NB4 (cell line): ENCODE data around the gene EVA1C.

Source experiments
- POLR2A ChIP-seq: IDR thresholded peaks from 2 replicates; pipeline ENCODE4 v1.6.1; 2011; ENCODE audit warnings: mild to moderate bottlenecking; ENCODE audit not compliant: insufficient read length; ENCODE audit errors: extremely low read depth
- TF ChIP-seq, protein P1 (sequence below): IDR thresholded peaks from one replicate; pipeline ENCODE4 v1.5.1; 2012; ENCODE audit warnings: low read depth, low read length

- TF ChIP-seq, protein P1, sequence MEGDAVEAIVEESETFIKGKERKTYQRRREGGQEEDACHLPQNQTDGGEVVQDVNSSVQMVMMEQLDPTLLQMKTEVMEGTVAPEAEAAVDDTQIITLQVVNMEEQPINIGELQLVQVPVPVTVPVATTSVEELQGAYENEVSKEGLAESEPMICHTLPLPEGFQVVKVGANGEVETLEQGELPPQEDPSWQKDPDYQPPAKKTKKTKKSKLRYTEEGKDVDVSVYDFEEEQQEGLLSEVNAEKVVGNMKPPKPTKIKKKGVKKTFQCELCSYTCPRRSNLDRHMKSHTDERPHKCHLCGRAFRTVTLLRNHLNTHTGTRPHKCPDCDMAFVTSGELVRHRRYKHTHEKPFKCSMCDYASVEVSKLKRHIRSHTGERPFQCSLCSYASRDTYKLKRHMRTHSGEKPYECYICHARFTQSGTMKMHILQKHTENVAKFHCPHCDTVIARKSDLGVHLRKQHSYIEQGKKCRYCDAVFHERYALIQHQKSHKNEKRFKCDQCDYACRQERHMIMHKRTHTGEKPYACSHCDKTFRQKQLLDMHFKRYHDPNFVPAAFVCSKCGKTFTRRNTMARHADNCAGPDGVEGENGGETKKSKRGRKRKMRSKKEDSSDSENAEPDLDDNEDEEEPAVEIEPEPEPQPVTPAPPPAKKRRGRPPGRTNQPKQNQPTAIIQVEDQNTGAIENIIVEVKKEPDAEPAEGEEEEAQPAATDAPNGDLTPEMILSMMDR, result no peak
- no peak for TF ChIP-seq POLR2A
Observed at GRCh38 chr21:32529679-32530078, 117.2 kb downstream of the EVA1C start.
